Measurements from ENCODE around the gene TENT5C. TPM values are rescaled to one million over a fixed set of nuclear protein-coding genes. Genes with fewer than 3 reads are reported as not detected.

TENT5C gene
- total RNA-seq, 1 experiment from 2014 or later, result 19.8 TPM

DNA sequence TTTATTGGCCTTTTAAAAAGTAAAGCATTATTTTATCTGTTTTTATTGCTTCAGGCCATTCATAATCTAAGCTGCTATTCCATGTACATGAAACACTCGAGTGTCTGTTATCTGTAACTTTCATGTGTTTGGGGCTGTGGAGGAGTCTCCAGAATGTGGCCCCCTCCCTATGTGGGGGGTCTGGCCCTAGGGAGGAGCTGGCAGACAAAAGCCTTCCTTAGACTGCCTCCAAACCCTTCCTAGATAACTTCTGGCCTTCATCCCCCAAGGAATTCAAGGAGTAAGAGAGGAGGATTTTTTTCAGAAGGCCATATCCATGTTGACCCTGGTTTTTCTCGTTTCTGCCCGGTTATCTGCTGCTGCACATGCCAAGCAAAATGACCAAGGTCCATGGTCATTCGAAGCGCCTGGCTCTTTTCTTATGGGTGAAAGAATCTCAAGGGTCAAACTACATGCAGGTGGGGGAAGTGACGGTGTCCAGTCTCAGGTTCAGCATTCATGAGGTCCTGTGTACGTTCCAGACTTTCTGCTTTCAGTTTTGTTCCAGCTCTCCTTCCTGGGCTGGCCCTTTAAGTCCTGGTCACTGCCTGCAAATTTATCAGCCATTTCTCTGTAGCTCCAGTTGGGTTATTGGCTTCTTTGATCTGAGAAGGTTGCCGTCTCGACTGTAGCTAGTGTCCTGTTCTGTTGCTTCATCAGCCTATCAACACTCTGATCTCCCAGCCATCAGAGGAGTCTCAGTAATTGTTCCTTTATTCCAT is 8.3 kb downstream of the TENT5C start:
- CTCF ChIA-PET, result no interaction called here
- H3K4me3 Mint-ChIP-seq (ENCODE audit: unreplicated experiment), result no peak overlapping the region
- BruUV-seq (replicated peaks), result no TSS peak

GRCh38 chr1:117615474-117615873 is 9.6 kb downstream of the TENT5C start:
- peaks cover 28% of the 10 kb centered on the region for H3K4me1 ChIP-seq
- peak overlapping the region; percentile 1 for H3K4me3 Mint-ChIP-seq (ENCODE audit: unreplicated experiment)
- no peaks in the 10 kb centered on the region for H3K9me3 ChIP-seq
- H3K27me3 ChIP-seq (replicated peaks; ENCODE audit: control insufficient read depth, insufficient read depth, low read length), result no peaks in the 10 kb centered on the region
- H3K9me3 Mint-ChIP-seq (ENCODE audit: unreplicated experiment), result no peaks in the 10 kb centered on the region
- no TSS peak for BruUV-seq (replicated peaks)
- no peak for TF ChIP-seq CTCF (IDR thresholded peaks at IDR 0.05; ENCODE audit: insufficient read depth in 1 of 2, low read depth in 1 of 2, low read length in 1 of 2, severe bottlenecking in 1 of 2, unreplicated experiment in 1 of 2)
- no peak overlapping the region for H3K4me3 ChIP-seq (ENCODE audit: low read depth, low read length)
- intact Hi-C loops (cut with micrococcal nuclease; ENCODE audit: unreplicated experiment), result no loop called here
- no peak for DNase-seq
- no peak overlapping the region for H3K27ac Mint-ChIP-seq (ENCODE audit: unreplicated experiment)
- ChIA-PET POLR2A (no interaction called here), CTCF (no interaction called here)
- peaks cover 40% of the 10 kb centered on the region for H3K36me3 Mint-ChIP-seq (ENCODE audit: insufficient read depth, unreplicated experiment)
- no peaks in the 10 kb centered on the region for H3K36me3 ChIP-seq (ENCODE audit: control insufficient read depth, insufficient read depth, low read length)
- peaks cover 42% of the 10 kb centered on the region for H3K4me1 Mint-ChIP-seq (ENCODE audit: low read depth, unreplicated experiment)
- no peaks in the 10 kb centered on the region for H3K27me3 Mint-ChIP-seq (ENCODE audit: insufficient read depth, unreplicated experiment)

More for the DNA sequence above, 8.3 kb downstream of the TENT5C start:
- no peak for DNase-seq
- Mint-ChIP-seq H3K27ac (ENCODE audit: unreplicated experiment) (peak overlapping the region; percentile 64), H3K27me3 (ENCODE audit: insufficient read depth, unreplicated experiment) (no peaks in the 10 kb centered on the region), H3K4me1 (ENCODE audit: low read depth, unreplicated experiment) (peaks cover 51% of the 10 kb centered on the region), H3K9me3 (ENCODE audit: unreplicated experiment) (no peaks in the 10 kb centered on the region), H3K36me3 (ENCODE audit: insufficient read depth, unreplicated experiment) (peaks cover 48% of the 10 kb centered on the region)
- peaks cover 28% of the 10 kb centered on the region for H3K4me1 ChIP-seq
- H3K27me3 ChIP-seq (replicated peaks; ENCODE audit: control insufficient read depth, insufficient read depth, low read length), result no peaks in the 10 kb centered on the region
- TF ChIP-seq CTCF (IDR thresholded peaks at IDR 0.05; ENCODE audit: insufficient read depth in 1 of 2, low read depth in 1 of 2, low read length in 1 of 2, severe bottlenecking in 1 of 2, unreplicated experiment in 1 of 2), result no peak
- POLR2A ChIA-PET, result no interaction called here
- intact Hi-C loops (cut with micrococcal nuclease; ENCODE audit: unreplicated experiment), result loop anchor here (2.0 kb wide), 1 partner anchor 61 kb away; no protein-coding TSS in a partner anchor
- H3K9me3 ChIP-seq, result no peaks in the 10 kb centered on the region
- H3K36me3 ChIP-seq (ENCODE audit: control insufficient read depth, insufficient read depth, low read length), result no peaks in the 10 kb centered on the region
- no peak overlapping the region for H3K4me3 ChIP-seq (ENCODE audit: low read depth, low read length)

GRCh38 chr1:117616356-117616755 is 10.5 kb downstream of the TENT5C start:
- ChIA-PET CTCF (no interaction called here), POLR2A (interaction anchor here (0.6 kb wide), 1 partner anchor 189 kb away, joined by 5 read pairs; no protein-coding TSS in a partner anchor)
- no peaks in the 10 kb centered on the region for H3K27me3 Mint-ChIP-seq (ENCODE audit: insufficient read depth, unreplicated experiment)
- H3K36me3 Mint-ChIP-seq (ENCODE audit: insufficient read depth, unreplicated experiment), result peaks cover 32% of the 10 kb centered on the region
- H3K4me1 Mint-ChIP-seq (ENCODE audit: low read depth, unreplicated experiment), result peaks cover 35% of the 10 kb centered on the region
- H3K4me1 ChIP-seq, result peaks cover 28% of the 10 kb centered on the region
- DNase-seq, result no peak
- H3K36me3 ChIP-seq (ENCODE audit: control insufficient read depth, insufficient read depth, low read length), result no peaks in the 10 kb centered on the region
- no peak overlapping the region for H3K4me3 ChIP-seq (ENCODE audit: low read depth, low read length)
- TF ChIP-seq CTCF (IDR thresholded peaks at IDR 0.05; ENCODE audit: insufficient read depth in 1 of 2, low read depth in 1 of 2, low read length in 1 of 2, severe bottlenecking in 1 of 2, unreplicated experiment in 1 of 2), result no peak
- no peak overlapping the region for H3K27ac Mint-ChIP-seq (ENCODE audit: unreplicated experiment)
- intact Hi-C loops (cut with micrococcal nuclease; ENCODE audit: unreplicated experiment), result no loop called here
- no peaks in the 10 kb centered on the region for H3K27me3 ChIP-seq (replicated peaks; ENCODE audit: control insufficient read depth, insufficient read depth, low read length)
- no peaks in the 10 kb centered on the region for H3K9me3 ChIP-seq
- no TSS peak for BruUV-seq (replicated peaks)
- H3K9me3 Mint-ChIP-seq (ENCODE audit: unreplicated experiment), result no peaks in the 10 kb centered on the region
- no peak overlapping the region for H3K4me3 Mint-ChIP-seq (ENCODE audit: unreplicated experiment)

Data from Caco-2 (cell line).